ENCODE results near the gene XPC. TPM values are rescaled to one million over a fixed set of nuclear protein-coding genes. Genes with fewer than 3 reads are reported as not detected.

Gene XPC
- total RNA-seq, 1 donor from 2014 or later, result 41.6 TPM

DNA sequence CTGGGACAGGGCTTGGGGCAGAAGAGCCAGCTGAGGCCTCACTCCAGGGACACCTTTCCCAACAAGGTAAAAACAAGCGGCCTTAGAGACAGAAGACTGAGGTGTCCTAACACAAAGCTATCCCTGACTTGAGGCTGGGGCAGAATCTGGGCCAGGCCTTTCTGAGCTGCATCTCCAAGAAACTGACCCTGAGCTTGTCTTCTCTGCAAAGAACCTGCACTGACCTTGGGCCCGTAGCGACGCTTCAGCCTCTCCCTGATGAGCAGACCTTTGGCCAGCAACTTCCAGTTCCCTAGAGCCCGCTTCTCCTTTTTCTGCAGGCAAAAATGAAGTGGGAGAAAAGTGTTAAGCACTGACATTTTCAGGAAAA, 31.4 kb downstream of the XPC start:
- Mint-ChIP-seq H3K4me1 (peaks cover 22% of the 10 kb centered on the region), H3K36me3 (ENCODE audit: low read depth) (peaks cover 4% of the 10 kb centered on the region), H3K9me3 (no peaks in the 10 kb centered on the region), H3K27ac (ENCODE audit: unreplicated experiment) (no peak overlapping the region), H3K27me3 (ENCODE audit: low read depth) (no peaks in the 10 kb centered on the region), H3K4me3 (no peak overlapping the region)
- no peak for DNase-seq (ENCODE audit: low read depth, low spot score)
- TF ChIP-seq, protein P1, sequence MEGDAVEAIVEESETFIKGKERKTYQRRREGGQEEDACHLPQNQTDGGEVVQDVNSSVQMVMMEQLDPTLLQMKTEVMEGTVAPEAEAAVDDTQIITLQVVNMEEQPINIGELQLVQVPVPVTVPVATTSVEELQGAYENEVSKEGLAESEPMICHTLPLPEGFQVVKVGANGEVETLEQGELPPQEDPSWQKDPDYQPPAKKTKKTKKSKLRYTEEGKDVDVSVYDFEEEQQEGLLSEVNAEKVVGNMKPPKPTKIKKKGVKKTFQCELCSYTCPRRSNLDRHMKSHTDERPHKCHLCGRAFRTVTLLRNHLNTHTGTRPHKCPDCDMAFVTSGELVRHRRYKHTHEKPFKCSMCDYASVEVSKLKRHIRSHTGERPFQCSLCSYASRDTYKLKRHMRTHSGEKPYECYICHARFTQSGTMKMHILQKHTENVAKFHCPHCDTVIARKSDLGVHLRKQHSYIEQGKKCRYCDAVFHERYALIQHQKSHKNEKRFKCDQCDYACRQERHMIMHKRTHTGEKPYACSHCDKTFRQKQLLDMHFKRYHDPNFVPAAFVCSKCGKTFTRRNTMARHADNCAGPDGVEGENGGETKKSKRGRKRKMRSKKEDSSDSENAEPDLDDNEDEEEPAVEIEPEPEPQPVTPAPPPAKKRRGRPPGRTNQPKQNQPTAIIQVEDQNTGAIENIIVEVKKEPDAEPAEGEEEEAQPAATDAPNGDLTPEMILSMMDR (conservative IDR thresholded peaks at IDR 0.05), result no peak

DNA sequence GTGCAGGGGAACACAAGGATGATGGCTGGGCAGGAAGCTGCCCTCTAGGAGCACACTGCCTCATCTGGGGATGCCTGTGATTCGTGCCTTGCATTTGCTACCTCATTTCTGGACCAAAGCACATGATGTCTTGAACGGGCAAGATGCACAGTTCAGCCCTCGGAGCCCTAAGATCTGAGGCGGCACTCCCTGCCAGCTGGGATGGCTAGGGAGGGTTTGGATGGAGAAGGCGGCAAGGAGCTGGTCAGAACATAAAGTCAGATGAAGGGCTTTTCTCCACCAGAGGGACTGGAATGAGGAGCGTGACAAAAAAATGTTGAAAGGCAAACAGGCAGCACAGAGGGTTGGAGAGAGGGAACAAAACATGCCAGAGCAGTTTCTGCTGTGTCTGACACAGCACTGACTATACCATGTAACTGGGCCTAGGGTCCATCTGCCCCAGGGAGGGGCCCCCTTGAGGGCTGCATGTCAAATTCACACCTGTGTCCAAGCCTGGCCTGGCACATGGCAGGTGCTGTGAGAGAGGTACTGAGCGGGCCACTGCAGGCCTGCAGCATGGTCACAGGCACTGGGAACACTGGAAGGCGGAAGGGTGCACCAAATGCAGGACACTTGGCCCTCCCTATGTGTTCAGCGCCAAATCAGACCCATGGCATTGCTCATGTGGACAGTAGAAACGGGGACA, 31.9 kb downstream of the XPC start:
- H3K9me3 Mint-ChIP-seq, result no peaks in the 10 kb centered on the region
- TF ChIP-seq, protein P1 (conservative IDR thresholded peaks at IDR 0.05), result no peak
- H3K36me3 Mint-ChIP-seq (ENCODE audit: low read depth), result peaks cover 4% of the 10 kb centered on the region
- DNase-seq (ENCODE audit: low read depth, low spot score), result no peak
- H3K27me3 Mint-ChIP-seq (ENCODE audit: low read depth), result no peaks in the 10 kb centered on the region
- peaks cover 22% of the 10 kb centered on the region for H3K4me1 Mint-ChIP-seq
- no peak overlapping the region for H3K4me3 Mint-ChIP-seq
- no peak overlapping the region for H3K27ac Mint-ChIP-seq (ENCODE audit: unreplicated experiment)

DNA sequence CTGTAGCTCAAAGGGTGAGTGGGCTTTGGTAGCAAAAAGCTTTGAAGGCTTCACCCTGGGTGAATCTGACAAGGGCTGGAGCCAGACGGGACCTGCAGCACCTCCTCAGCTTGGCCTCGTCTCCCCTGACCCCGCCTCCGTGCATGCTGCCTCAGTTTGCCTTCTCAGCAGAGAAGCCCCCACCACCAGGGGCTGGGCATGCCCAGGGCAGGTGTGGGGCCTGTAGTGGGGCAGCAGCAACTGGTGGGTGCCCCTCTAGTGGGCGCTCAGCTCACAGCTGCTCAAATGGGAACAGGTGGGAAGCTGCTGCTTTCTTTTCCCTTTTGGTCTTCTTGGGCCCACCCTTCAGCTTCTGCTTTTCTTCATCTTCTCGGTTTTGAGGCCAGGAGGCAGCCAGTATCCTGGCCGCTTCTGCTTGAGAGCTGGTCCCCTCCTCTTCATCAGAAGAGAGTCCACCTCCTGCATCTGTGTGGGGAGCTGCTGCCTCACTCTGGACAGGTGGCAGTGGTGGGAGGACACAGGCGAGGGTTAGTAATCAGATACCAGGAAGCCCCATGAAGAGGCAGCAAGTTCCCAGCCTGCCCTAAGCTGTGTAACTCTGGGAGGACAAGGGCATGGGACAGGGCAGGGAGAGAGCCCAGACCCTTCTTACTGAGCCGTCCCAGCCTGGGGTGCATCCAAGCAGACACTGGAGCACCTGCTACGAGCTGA, 32.6 kb downstream of the XPC start:
- H3K36me3 Mint-ChIP-seq (ENCODE audit: low read depth), result peaks cover 2% of the 10 kb centered on the region
- H3K4me3 Mint-ChIP-seq, result no peak overlapping the region
- no peaks in the 10 kb centered on the region for H3K9me3 Mint-ChIP-seq
- peaks cover 22% of the 10 kb centered on the region for H3K4me1 Mint-ChIP-seq
- no peaks in the 10 kb centered on the region for H3K27me3 Mint-ChIP-seq (ENCODE audit: low read depth)
- H3K27ac Mint-ChIP-seq (ENCODE audit: unreplicated experiment), result peak overlapping the region; percentile 50
- DNase-seq (ENCODE audit: low read depth, low spot score), result no peak
- TF ChIP-seq, protein P1 (conservative IDR thresholded peaks at IDR 0.05), result no peak

DNA sequence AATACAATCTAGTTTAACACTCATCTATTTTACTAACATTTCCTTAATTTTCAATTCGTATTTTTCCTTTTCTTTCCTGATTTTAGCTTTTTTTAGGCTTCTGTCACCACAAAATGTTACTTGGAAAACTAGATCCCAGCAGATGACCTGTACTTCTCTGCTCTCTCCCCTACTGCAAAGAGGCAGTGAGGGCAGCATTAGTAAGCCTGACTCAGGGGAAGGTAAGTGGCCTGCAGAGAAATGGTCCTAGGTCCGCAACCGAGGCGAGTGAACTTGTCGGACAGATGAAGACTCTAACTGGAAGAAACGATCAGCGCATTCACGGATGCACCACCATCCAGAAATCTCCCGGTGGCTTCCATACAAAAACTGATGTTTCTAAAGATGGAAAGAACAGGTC, 33.2 kb downstream of the XPC start:
- DNase-seq (ENCODE audit: low read depth, low spot score), result no peak
- Mint-ChIP-seq H3K27me3 (ENCODE audit: low read depth) (no peaks in the 10 kb centered on the region), H3K4me3 (no peak overlapping the region), H3K36me3 (ENCODE audit: low read depth) (no peaks in the 10 kb centered on the region), H3K9me3 (no peaks in the 10 kb centered on the region), H3K4me1 (peaks cover 22% of the 10 kb centered on the region), H3K27ac (ENCODE audit: unreplicated experiment) (peak overlapping the region; percentile 7)
- TF ChIP-seq, protein P1 (conservative IDR thresholded peaks at IDR 0.05), result no peak

DNA sequence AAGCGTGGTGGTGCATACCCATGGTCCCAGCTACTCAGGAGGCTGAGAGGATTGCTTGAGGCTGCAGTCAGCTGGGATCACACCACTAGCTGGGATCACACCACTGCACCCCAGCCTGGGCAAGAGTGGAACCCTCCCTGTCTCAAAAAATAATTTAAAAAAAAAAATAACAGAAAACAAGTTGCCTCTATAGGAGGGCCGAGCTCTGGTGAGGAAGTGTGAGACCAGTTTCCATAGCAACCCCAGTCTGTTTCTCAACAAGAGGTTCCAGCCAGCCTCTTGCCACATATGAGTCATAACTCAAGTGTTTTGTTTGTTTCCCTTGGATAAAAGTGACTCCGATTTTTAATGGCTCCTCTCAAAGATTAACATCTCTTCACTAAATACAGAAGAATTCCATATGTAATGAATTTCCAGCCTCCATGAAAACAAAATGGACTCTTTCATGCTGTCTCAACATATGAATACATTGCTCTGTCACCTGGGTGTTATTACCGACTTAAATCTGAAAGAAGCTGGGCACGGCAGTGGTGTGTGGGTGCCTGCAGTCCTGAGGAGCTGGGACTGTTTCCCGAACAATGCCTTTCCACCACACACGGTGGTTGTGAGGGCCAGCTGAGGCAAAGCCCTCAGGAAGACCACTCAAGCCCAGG, 33.9 kb downstream of the XPC start:
- Mint-ChIP-seq H3K27ac (ENCODE audit: unreplicated experiment) (peak overlapping the region; percentile 98), H3K9me3 (no peaks in the 10 kb centered on the region), H3K4me1 (peaks cover 22% of the 10 kb centered on the region), H3K36me3 (ENCODE audit: low read depth) (peaks cover 1% of the 10 kb centered on the region), H3K4me3 (no peak overlapping the region), H3K27me3 (ENCODE audit: low read depth) (no peaks in the 10 kb centered on the region)
- no peak for DNase-seq (ENCODE audit: low read depth, low spot score)
- TF ChIP-seq, protein P1 (conservative IDR thresholded peaks at IDR 0.05), result no peak

All from neural crest cell (in vitro differentiated cells).